ENCODE measurements around the gene CHMP5. TPM values are rescaled to one million over a fixed set of nuclear protein-coding genes. Genes with fewer than 3 reads are reported as not detected.

The CHMP5 gene
- total RNA-seq, 1 experiment from 2014 or later = 93.2 TPM

- DNase-seq (ENCODE audit: low spot score) = no peak
- in situ Hi-C loops (cut with HindIII; ENCODE audit: low sequenced_read_pairs) = no loop called here
These were observed 24.9 kb upstream of the CHMP5 start, which contains the start of gene SPINK4 for GRCh38 chr9:33239921-33240320. Gene SPINK4, plus strand, starts transcription at chr9:33240167. Its CDS starts 42 bp downstream, at chr9:33240209.

- in situ Hi-C loops (cut with HindIII; ENCODE audit: low sequenced_read_pairs) = no loop called here
These were observed 23.6 kb upstream of the CHMP5 start for GRCh38 chr9:33241298-33241697.

GRCh38 chr9:33242609-33243134 is 22.2 kb upstream of the CHMP5 start:
- in situ Hi-C loops (cut with HindIII; ENCODE audit: low sequenced_read_pairs) = no loop called here

More at GRCh38 chr9:33241298-33241697, 23.6 kb upstream of the CHMP5 start:
- DNase-seq (ENCODE audit: low spot score) = no peak

GRCh38 chr9:33244137-33244784 is 20.6 kb upstream of the CHMP5 start:
- in situ Hi-C loops (cut with HindIII; ENCODE audit: low sequenced_read_pairs) = no loop called here
- no peak for DNase-seq (ENCODE audit: low spot score)

More at GRCh38 chr9:33242609-33243134, 22.2 kb upstream of the CHMP5 start:
- no peak for DNase-seq (ENCODE audit: low spot score)

GRCh38 chr9:33245341-33245740 is 19.5 kb upstream of the CHMP5 start:
- in situ Hi-C loops (cut with HindIII; ENCODE audit: low sequenced_read_pairs) = no loop called here
- no peak for DNase-seq (ENCODE audit: low spot score)

- in situ Hi-C loops (cut with HindIII; ENCODE audit: low sequenced_read_pairs) = no loop called here
- DNase-seq (ENCODE audit: low spot score) = no peak
These were observed 18.5 kb upstream of the CHMP5 start for GRCh38 chr9:33246269-33246860.

- DNase-seq (ENCODE audit: low spot score) = no peak
- in situ Hi-C loops (cut with HindIII; ENCODE audit: low sequenced_read_pairs) = no loop called here
These were observed 16.2 kb upstream of the CHMP5 start for GRCh38 chr9:33248606-33249005.

GRCh38 chr9:33249087-33249658 is 15.7 kb upstream of the CHMP5 start:
- no peak for DNase-seq (ENCODE audit: low spot score)
- in situ Hi-C loops (cut with HindIII; ENCODE audit: low sequenced_read_pairs) = no loop called here

GRCh38 chr9:33249983-33250382 is 14.9 kb upstream of the CHMP5 start:
- DNase-seq (ENCODE audit: low spot score) = no peak
- in situ Hi-C loops (cut with HindIII; ENCODE audit: low sequenced_read_pairs) = no loop called here

GRCh38 chr9:33250458-33250995 is 14.3 kb upstream of the CHMP5 start:
- no peak for DNase-seq (ENCODE audit: low spot score)
- in situ Hi-C loops (cut with HindIII; ENCODE audit: low sequenced_read_pairs) = no loop called here

GRCh38 chr9:33254211-33254610 is 10.6 kb upstream of the CHMP5 start:
- in situ Hi-C loops (cut with HindIII; ENCODE audit: low sequenced_read_pairs) = no loop called here
- no peak for DNase-seq (ENCODE audit: low spot score)

- in situ Hi-C loops (cut with HindIII; ENCODE audit: low sequenced_read_pairs) = no loop called here
- DNase-seq (ENCODE audit: low spot score) = no peak
These were observed 9.8 kb upstream of the CHMP5 start for GRCh38 chr9:33255014-33255413.

- no peak for DNase-seq (ENCODE audit: low spot score)
- in situ Hi-C loops (cut with HindIII; ENCODE audit: low sequenced_read_pairs) = no loop called here
These were observed 9.4 kb upstream of the CHMP5 start for GRCh38 chr9:33255471-33255870.

- in situ Hi-C loops (cut with HindIII; ENCODE audit: low sequenced_read_pairs) = no loop called here
- DNase-seq (ENCODE audit: low spot score) = no peak
These were observed 8.6 kb upstream of the CHMP5 start for GRCh38 chr9:33256236-33256635.

- no peak for DNase-seq (ENCODE audit: low spot score)
- in situ Hi-C loops (cut with HindIII; ENCODE audit: low sequenced_read_pairs) = no loop called here
These were observed 7.6 kb upstream of the CHMP5 start for GRCh38 chr9:33257276-33257675.

GRCh38 chr9:33260372-33260771 is 4.5 kb upstream of the CHMP5 start:
- no peak for DNase-seq (ENCODE audit: low spot score)
- in situ Hi-C loops (cut with HindIII; ENCODE audit: low sequenced_read_pairs) = no loop called here

GRCh38 chr9:33263131-33264002 is 1.5 kb upstream of the CHMP5 start:
- in situ Hi-C loops (cut with HindIII; ENCODE audit: low sequenced_read_pairs) = no loop called here

GRCh38 chr9:33264003-33264472 is 811 bp upstream of the CHMP5 start:
- DNase-seq (ENCODE audit: low spot score) = no peak
- in situ Hi-C loops (cut with HindIII; ENCODE audit: low sequenced_read_pairs) = no loop called here

More at GRCh38 chr9:33263131-33264002, 1.5 kb upstream of the CHMP5 start:
- DNase-seq (ENCODE audit: low spot score) = peak; percentile 35

GRCh38 chr9:33265211-33265865 is 489 bp downstream of the CHMP5 start:
- in situ Hi-C loops (cut with HindIII; ENCODE audit: low sequenced_read_pairs) = no loop called here
- DNase-seq (ENCODE audit: low spot score) = peak; percentile 3
